ELR (cell line): ENCODE results near the gene SNX3.
"Not testable (repeated sequence)": the region's sequence is repeated elsewhere in the genome, so short reads cannot be mapped to it uniquely, and the experiment has no call there.

Experiments
- DNase-seq: peaks from one replicate; pipeline ENCODE4 v3.0.0-alpha.2; 2015; ENCODE audit warnings: low read depth

The SNX3 gene

GRCh38 chr6:108260809-108261569, at the start of gene SNX3:
SNX3 (minus strand) TSS chr6:108261040; CDS start chr6:108260921, 119 bp downstream.
- DNase-seq, result peak; percentile 96

GRCh38 chr6:108309844-108310243, 49.0 kb upstream of the SNX3 start:
- no peak for DNase-seq

GRCh38 chr6:108308641-108309040, 47.8 kb upstream of the SNX3 start:
- peak; percentile 23 for DNase-seq

GRCh38 chr6:108304646-108305045, 43.8 kb upstream of the SNX3 start:
- no peak for DNase-seq

- no peak for DNase-seq
Observed at GRCh38 chr6:108302386-108302785, 41.5 kb upstream of the SNX3 start.

- DNase-seq, result no peak
Observed at GRCh38 chr6:108295676-108296075, 34.8 kb upstream of the SNX3 start.

- DNase-seq, result peak; percentile 92
Observed at GRCh38 chr6:108294727-108295625, 34.1 kb upstream of the SNX3 start, which contains the start of gene AFG1L. AFG1L (plus strand) TSS chr6:108295054; CDS start chr6:108295080, 26 bp downstream.

GRCh38 chr6:108294297-108294726, 33.5 kb upstream of the SNX3 start:
- DNase-seq, result no peak

- DNase-seq, result no peak
Observed at GRCh38 chr6:108293527-108294296, 32.9 kb upstream of the SNX3 start.

GRCh38 chr6:108292561-108292960, 31.7 kb upstream of the SNX3 start:
- DNase-seq, result not testable (repeated sequence)

- no peak for DNase-seq
Observed at GRCh38 chr6:108291091-108291490, 30.3 kb upstream of the SNX3 start.

- DNase-seq, result no peak
Observed at GRCh38 chr6:108288742-108289141, 27.9 kb upstream of the SNX3 start.

GRCh38 chr6:108287373-108287772, 26.5 kb upstream of the SNX3 start:
- DNase-seq, result no peak

- DNase-seq, result no peak
Observed at GRCh38 chr6:108286366-108286765, 25.5 kb upstream of the SNX3 start.

- DNase-seq, result no peak
Observed at GRCh38 chr6:108285381-108285780, 24.5 kb upstream of the SNX3 start.

- peak; percentile 12 for DNase-seq
Observed at GRCh38 chr6:108277831-108278230, 17.0 kb upstream of the SNX3 start.

GRCh38 chr6:108277295-108277694, 16.5 kb upstream of the SNX3 start:
- no peak for DNase-seq

- DNase-seq, result no peak
Observed at GRCh38 chr6:108275976-108276375, 15.1 kb upstream of the SNX3 start.

GRCh38 chr6:108274546-108274945, 13.7 kb upstream of the SNX3 start:
- no peak for DNase-seq

- not testable (repeated sequence) for DNase-seq
Observed at GRCh38 chr6:108269955-108270354, 9.1 kb upstream of the SNX3 start.

- no peak for DNase-seq
Observed at GRCh38 chr6:108268845-108269244, 8.0 kb upstream of the SNX3 start.

GRCh38 chr6:108263371-108263770, 2.5 kb upstream of the SNX3 start:
- DNase-seq, result no peak
